Measurements from ENCODE around the gene MEOX2.

Gene MEOX2

GRCh38 chr7:15686295-15686956 lies at the start of gene MEOX2:
TSS of gene MEOX2 (minus strand) at chr7:15686683. CDS start at chr7:15686402, 281 bp downstream.
- no peak for DNase-seq (ENCODE audit: low spot score)

- no peak for DNase-seq (ENCODE audit: low spot score)
Measured at GRCh38 chr7:15729746-15730145, 43.3 kb upstream of the MEOX2 start.

DNA sequence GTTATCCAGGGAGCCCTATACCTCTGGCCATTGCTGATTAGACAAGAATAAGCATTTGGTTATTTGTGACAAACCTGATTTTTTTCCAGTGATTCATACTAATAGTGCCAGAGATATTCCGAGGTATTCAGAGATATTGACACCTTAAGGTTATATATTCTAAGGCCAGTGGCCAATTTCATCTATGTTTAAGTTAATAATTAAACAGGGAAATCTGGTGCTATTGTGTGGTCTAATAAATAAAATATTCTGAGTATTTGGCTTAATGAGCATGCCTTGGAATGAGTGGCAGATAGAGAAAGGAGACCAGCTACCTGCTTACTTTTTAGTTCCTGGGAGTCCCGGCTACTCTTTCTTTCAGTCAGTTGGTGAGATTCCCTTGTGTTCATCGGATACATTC lies 38.6 kb upstream of the MEOX2 start:
- no peak for DNase-seq (ENCODE audit: low spot score)

DNA sequence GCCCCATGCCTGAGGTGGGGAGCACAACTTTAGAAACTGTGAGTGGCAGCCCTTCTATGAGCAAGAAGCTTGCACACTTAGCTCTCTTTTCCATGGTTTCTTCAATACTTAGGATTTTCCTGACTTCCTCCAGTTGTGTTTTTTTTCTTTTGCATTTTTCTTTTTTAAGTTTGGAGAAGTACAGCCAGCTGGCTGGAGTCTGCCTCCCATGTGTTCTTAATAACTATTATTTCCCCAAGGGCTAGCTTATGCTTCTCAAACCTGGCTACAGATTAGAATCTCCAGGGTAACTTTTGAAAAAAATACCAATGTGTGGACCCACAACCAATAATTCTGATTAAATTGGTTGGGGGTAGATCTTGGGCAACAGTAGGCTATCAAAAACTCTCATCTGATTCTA lies 37.4 kb upstream of the MEOX2 start:
- DNase-seq (ENCODE audit: low spot score) = no peak

DNA sequence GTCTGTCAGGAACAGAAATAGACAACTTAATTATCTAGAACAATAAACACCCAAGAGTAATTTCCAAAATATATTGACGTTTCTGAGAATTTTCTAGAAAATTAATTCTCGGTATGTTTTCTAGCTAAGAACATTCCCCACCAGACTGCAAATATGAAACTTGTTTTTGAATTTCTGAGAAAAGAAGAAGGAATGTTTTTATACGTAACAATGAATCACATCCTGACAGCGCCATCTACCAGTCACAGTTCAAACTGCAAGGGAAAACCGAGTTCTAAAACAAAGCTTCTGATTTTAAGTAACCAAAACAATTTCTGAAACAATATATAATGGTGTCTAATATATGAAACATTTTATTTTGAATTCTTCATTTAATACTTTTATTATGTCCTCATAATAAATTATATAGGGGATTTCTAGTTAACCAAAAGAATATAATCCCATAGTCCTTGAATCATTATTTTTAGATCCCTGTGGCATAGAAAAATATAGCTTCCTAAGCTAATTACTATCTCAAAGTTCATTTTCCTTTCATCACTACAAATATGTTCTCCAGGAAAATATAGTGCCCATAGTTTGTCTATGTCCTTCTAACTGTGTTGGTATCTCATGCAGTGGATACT lies 34.5 kb upstream of the MEOX2 start:
- peak; percentile 63 for DNase-seq (ENCODE audit: low spot score)

GRCh38 chr7:15719311-15719710 lies 32.8 kb upstream of the MEOX2 start:
- no peak for DNase-seq (ENCODE audit: low spot score)

- DNase-seq (ENCODE audit: low spot score) = no peak
Measured at GRCh38 chr7:15715435-15715834, 29.0 kb upstream of the MEOX2 start.

DNA sequence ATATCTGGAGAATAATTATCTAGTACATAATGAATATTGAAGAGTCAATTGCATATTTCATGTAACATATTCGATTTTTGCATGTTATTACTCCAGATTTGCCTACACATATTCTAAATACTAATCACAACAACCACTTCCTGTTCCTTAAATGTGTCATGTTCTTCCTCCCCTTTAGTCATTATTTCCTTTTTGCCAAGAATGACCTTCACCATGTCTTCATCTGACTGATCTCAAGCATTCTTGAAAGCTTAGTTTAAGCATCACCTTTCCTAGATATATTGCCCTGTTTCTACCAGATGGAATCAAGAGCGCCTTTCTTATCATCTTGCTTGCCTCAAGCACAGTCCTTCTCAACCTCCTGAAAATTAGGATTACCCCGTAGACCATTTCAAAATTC lies 23.5 kb upstream of the MEOX2 start:
- no peak for DNase-seq (ENCODE audit: low spot score)

DNA sequence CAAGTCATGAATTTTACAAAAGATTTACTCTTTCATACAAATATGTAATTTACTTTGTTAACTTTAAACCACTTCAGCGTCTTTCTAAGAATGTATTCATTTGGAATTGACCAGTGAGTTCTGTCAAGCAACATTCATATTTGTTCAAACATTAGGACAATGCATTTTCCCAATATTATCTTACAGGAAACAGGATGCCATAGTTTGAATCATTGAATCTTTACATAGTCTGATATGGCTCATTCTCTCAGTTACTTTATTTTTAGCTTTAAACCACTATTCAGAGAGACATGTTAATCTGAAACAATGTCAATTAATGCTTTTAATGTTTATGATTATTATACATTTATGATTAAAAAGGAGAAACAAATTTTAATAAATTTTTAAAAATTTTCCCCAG lies 21.1 kb upstream of the MEOX2 start:
- no peak for DNase-seq (ENCODE audit: low spot score)

DNA sequence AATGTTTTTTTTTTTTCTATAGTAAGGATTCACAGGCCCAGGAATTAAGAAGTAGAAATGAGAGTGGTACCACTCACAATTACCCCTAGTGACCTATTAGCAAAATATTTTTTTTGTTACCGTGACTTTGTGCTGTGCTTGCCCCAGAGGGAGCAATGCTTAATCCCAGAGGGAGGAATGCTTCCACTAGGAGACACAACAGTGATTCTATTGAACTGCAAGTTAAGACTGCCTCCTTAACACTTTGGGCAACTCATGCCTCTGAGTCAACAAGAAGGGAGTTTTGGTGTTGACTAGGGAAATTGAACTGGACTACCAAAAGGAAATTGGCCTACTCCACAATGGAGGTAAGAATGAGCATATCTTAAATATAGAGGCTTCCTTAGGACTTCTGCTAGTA lies 17.2 kb upstream of the MEOX2 start:
- no peak for DNase-seq (ENCODE audit: low spot score)

GRCh38 chr7:15692501-15693020 lies 6.1 kb upstream of the MEOX2 start:
- DNase-seq (ENCODE audit: low spot score) = no peak

DNA sequence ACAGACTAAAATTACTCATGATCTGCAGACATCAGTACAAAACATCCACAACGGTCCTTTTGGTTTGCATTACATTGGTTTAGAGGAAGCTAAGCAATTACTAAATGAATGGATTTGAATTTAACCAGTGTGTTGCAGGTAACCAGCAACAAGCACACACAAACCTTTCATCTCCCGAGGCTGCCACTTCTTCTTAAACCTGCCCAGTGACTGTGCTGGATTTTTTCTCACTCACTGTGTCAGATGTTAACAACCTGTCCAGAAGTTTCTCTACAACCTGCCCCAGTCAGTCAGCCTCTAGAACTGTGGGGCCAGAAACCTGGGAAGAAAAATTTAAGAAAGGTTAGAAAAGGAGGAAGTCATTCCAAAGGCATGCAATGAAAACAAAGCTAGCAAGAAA lies 2.4 kb upstream of the MEOX2 start:
- DNase-seq (ENCODE audit: low spot score) = no peak

DNA sequence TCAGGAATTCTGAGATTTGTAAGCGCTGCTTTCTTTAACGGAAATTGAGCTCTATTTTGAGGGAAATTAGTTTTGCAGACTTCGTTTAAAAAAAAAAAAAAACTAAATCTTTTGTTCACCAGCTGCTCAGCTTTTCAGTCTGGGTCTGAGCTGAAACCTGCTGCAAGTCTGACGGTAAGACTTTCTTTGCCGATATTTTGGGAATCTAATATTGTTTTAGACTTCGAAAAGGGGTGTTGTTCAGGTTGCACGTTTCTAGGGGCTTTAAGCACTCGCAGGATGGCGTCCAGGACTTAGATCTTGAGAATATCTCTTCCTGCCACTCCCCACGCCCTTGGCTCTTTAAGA lies 1.8 kb upstream of the MEOX2 start:
- no peak for DNase-seq (ENCODE audit: low spot score)

DNA sequence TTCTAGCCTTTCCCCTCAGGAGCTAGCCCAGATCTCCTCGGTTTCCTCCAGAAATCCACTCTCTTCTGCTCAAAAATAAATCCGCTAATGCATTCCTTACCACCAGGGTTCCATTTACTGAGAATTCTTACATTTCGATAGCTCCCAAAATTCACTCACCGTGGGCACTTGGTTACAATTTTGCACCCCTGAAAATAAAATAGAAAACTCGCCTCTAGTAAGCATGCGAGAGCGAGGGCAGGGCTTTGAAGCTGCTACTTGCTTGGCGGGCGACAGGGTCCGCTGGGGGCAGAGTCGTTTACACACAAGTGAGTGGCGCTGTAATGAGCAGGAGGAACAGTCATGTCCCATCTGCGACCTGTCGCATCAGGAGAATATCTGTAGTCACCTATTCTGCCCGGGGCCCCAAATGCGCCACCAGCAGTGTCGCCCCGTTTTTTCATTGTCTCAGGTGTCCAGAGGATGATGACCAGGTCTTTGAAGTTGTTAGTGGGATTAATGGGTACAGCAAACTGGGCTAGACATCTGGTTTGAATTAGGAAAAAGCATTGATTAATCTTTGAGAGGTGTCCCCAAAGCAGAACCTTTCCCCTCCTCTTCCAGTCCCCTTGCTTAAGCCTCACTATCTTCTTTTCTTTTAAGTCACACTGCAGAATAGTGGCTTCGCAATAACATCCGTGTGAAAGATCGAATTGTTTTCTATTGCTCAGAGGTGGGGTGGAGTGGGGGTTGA lies 1.2 kb upstream of the MEOX2 start:
- DNase-seq (ENCODE audit: low spot score) = no peak

GRCh38 chr7:15686957-15687545 lies 568 bp upstream of the MEOX2 start:
- no peak for DNase-seq (ENCODE audit: low spot score)

GRCh38 chr7:15685358-15686294 lies 857 bp downstream of the MEOX2 start:
- DNase-seq (ENCODE audit: low spot score) = no peak

- no peak for DNase-seq (ENCODE audit: low spot score)
Measured at GRCh38 chr7:15684871-15685270, 1.6 kb downstream of the MEOX2 start.

- DNase-seq (ENCODE audit: low spot score) = no peak
Measured at GRCh38 chr7:15684111-15684800, 2.2 kb downstream of the MEOX2 start.

GRCh38 chr7:15682751-15683245 lies 3.7 kb downstream of the MEOX2 start:
- no peak for DNase-seq (ENCODE audit: low spot score)

- no peak for DNase-seq (ENCODE audit: low spot score)
Measured at GRCh38 chr7:15682111-15682510, 4.4 kb downstream of the MEOX2 start.

DNA sequence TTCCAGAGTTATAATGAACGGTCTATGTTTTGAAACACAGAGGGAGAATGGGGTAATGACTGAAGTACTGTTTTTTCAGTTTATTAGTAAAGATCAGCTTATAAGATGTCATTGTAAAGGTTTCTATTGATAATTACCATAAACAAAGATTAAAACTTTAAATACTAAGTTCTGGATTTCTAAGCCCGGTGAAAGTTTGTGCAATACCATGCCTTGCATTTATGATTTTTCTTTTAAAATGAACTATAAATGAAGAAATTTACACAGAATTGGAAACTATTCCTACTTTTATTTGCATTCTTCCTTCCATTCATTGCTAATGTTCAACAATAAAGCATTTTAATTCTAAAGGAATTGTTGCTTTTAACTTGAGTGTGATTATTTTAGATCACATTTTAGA lies 4.9 kb downstream of the MEOX2 start:
- DNase-seq (ENCODE audit: low spot score) = no peak

All from LoVo (cell line).